GM10847 (cell line): ENCODE data around the gene EPB41L4B.

ENCODE experiments used
- POLR2A ChIP-seq: IDR thresholded peaks from 2 replicates; pipeline ENCODE4 v1.6.1; 2011; ENCODE audit not compliant: insufficient read length; ENCODE audit errors: extremely low read depth

EPB41L4B gene

DNA sequence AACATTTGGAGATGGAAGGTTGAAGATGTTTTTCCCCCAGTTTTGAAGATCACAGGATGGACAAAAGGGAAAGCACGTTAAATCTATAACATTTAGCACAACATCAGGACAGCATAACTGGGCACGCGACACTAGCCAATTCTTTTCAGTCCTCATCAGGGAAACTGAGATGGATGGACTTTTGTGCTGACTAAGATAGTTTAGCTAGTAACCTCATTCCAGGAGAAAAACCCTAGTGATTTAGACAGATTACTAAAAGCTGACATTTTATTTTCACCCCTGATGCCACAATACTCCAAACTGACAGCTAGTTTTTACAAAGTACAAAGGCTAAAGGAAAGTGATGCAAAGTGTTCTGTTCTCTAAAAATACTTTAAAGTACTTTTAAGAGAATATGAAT, 53.3 kb downstream of the EPB41L4B start:
- TF ChIP-seq POLR2A, result no peak

DNA sequence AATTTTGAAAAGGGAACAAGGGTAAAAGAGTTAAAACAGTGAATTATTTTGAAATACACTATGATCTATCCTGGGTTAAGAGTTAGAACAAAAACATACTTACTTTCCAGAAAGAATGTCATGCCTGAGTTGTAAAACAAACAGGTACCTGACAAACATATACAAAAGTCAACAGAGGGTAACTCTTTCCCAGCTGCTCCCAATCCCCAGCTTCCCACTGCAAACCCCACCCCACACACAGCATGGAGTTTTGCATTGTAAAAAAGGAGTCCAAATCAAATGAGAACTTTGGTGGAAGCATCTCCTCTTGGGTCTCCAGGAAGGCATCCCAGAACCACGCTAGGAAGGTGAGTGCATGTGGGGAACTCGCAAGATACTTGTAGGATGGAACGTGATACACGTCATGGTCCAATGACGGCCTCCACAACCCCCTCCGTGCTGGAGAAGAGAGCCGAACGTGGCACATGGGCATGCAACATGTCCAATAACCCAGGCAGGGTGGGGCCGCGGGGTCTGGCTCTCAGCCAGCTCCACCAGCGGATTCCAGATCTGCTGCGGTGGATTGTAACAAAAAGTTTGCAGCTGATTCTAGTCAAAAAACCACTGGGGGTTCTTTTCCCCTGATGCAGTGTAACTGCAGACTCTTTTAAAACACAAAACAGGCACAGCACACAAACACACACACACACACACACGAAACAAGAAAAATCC, 55.8 kb downstream of the EPB41L4B start:
- TF ChIP-seq POLR2A, result no peak

DNA sequence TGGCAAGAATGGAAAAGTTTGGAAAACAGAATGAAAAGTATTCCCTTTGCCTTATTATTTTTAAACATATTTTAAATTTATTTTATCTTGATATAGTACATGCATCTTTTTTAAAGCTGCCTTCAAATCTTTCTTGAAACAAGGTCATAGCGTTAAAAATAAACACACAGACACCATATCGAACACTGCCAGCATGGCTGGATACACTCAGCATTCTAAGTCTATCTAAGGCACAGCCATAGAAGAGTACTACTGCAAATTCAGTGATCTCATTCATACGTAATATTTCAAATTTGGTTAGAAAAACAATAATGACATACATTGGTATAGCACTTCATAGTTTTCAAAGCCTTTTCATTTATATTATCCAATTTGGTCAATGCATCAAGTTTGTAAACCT, 57.5 kb downstream of the EPB41L4B start:
- TF ChIP-seq POLR2A, result no peak

DNA sequence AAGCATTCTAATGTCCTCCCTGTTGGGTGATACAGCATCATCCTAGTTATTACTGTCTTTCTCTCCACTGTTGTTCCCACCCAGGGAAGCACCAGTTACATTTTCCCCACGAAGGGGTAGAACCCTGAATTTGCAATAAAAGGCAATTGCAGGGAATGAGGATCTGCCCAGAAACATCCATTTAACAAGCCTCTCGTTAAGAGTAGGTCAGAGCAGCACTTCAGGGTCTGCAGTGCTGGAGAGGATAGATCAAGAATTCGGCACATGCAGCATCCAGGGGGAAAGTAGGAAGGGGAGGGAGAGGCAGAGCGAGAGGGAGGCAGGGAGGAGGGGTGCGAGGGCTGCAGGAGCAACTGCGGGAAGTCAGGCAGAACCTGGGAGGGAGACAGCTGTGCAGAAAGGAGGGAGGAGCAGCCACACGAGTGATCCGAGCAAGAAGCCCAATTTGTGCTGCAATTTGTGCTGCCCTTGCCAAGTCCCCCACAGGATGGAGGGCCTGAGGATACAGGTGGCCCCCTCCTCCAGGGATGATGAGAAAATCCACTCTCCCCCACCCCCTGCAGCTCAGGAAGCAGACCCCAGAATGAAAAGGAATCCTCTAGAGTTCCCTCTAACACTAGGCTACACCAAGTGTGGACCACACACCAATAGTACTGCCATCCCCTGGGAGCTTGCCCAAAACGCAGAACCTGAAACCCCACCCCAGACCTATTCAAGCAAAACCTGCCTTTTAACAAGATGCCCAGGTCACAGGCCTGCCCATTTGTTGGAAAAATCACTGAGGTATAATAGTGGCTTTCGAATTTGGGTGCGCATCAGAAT, 62.2 kb downstream of the EPB41L4B start:
- no peak for TF ChIP-seq POLR2A

DNA sequence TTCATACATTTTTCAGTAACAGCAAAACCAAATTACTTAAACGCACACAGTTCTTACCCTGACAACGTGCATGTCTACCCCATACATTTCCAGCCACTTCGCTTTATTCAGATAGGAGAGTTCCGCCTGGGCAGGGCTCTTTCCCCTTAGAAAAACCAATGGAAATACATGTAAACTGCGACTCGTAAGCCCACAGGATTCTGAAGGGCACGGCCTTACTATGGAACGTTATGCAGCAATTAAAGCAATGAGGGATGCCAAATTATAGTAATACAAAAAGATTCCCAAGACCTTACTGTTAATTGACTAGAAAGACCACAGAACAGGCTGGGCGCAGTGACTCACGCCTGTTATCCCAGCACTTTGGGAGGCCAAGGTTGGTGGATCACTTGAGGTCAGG, 64.5 kb downstream of the EPB41L4B start:
- no peak for TF ChIP-seq POLR2A

DNA sequence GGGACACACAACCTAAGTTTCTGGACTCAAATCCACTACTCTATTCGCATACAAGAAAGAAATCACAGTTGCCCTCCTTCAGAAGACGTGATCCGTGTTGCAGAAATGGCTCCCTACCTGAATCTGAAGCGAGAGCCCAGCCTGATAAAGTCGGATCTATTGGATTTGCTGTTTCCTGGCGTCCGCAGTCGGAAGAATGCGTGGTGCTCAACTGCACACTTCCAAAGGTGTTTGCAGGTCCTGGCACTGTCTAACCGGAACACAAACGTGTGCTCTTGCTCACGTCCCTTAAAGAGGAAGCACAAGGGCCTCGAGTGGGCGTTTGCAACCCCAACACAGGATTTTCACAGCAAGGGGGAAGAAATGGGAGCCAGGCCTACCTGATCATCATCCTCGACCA, 65.5 kb downstream of the EPB41L4B start:
- no peak for TF ChIP-seq POLR2A

DNA sequence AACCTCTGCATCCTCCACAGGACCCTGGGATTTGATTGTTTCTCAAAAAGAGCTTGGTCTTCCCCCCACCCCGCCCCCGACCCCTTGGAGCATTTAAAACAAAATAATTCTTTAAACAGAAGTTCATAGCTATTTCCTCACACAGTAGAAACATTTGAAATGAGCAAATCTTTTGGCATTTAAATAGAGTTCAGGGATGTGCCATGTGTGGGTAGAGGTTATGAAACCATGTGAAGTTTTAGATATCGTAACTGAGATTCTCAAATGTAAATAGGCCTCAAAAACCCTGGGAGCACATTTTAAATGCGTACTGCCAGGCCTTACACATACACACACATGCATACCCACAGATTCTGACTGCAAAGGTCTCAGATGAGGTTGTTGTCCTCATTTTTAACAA, 66.5 kb downstream of the EPB41L4B start:
- TF ChIP-seq POLR2A, result no peak

DNA sequence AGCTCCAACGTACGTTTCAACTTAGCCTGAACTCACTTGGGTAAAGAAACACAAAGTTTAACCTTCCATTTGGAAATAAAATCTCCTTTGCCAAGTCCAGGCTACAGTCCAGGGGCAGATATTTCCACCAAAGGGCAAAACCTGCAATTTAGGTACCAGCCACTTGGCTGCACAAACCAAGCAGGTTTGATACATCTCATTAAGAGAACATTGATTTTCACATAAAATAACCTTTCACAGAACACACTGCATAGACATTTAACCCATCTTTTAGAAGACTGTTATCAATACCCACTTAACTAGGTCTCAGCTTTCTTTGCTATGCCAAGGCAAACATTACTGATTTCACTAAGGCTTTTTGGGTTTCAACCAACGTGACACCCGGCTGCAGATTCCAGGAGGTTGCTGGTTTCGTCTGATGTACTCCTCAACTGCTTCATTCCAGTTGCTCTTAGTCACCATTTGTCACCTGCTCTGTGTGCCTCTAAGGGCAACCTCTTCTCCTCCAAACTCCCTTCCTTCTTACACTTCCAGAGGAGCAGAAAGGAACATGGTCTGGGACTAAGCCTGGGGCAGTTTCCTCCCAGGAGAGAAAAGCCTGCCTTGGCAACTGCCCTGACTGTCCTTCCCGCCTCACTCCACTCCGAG, 67.1 kb downstream of the EPB41L4B start:
- TF ChIP-seq POLR2A, result no peak

DNA sequence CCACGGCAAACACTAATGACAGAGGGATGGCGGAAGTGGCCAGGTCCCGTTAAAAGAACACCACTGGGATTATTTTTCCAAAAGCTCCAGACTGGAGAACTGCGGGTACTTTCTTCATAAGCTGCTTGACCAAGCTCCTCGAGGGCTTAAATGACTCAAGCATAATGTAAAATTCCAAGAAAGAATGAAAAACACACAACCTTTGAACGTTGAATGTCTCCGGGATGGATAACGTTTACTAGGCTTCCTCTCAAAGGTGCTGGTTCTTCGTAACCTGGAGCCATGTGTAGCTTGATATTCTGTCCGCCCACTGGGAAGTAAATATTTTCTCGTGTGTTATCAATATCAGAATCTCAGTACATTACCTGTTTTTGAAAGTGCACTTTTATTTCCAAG, 67.6 kb downstream of the EPB41L4B start:
- no peak for TF ChIP-seq POLR2A

DNA sequence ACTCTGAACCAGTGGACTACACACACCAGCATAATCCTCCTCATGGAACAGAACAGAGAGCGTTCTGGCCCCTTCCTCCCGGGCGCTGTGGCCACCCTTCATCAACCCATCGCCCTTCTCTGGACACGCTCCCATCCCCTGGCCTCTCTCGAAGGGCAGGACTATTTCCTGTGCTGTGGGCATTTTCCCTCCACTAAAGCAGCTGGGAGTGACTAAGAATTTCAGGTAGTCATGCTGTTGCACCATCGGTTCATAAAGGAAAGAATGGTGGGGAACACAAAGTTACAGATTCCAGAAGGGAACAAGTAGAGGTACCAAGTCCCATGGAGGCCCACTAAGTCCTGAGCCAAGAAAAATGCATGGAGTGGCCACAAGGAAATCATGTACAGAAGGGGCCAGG, 68.6 kb downstream of the EPB41L4B start:
- TF ChIP-seq POLR2A, result no peak

DNA sequence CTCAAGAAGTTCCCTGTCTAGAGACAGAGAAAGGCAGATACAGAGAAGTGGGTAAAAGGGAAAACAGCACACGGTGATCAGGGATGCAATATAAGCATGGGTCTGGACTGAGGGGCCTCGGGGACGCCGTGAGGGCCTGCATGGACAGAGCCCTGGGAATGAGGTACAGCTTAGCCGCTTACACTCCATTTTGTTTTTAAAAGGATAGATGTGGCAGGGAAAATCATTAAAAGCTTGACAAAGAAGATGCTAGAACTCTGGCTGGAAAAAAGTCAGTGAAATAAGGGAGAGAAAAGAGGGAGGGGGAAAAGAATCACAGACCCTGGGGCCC, 69.1 kb downstream of the EPB41L4B start:
- no peak for TF ChIP-seq POLR2A

DNA sequence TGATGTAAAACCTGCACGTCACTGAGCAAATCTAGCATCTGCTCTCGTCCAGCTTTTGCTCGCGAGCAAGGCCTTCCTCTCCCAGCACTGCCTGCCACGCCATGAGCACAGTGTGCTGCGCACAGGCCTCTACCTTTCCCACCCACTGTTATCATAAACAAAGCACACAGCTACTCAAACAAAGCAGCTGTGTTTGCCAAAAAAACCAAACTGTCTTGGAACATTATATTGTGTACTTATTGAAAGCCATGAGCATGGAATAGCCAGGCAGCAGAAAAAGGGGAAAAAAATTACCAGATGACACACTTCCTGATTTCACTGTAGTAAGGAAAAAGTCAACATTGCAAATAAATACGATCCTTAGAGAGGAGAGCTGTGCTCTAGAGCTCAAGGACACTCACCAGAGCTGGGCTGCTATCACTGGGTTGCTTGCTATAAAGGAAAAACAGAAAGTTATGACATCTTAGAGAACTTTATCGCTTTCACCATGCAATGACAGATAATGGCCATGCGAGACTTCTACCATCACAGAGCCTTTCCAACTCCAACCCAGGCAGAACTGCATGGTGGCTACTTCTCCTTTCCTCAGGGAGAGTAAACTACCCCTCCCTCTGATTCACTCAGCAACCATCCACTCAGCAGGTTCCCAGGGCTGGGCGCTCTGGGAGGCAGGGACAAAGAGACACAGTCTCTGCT, 69.6 kb downstream of the EPB41L4B start:
- TF ChIP-seq POLR2A, result no peak

DNA sequence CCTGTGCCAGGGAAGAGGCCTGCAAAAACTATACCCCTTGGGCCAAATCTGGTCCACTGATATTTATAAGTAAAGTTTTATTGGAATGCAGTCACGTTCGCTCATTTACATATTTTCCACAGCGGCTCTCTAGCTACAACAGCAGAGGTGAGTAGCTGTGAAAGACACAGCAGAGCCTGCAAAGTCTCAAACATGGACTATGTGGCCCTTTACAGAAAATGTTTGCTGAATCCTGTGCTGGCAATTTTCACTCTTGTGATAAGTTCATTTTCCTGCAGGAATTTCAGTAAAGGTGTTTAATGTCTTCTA, 70.1 kb downstream of the EPB41L4B start:
- no peak for TF ChIP-seq POLR2A

DNA sequence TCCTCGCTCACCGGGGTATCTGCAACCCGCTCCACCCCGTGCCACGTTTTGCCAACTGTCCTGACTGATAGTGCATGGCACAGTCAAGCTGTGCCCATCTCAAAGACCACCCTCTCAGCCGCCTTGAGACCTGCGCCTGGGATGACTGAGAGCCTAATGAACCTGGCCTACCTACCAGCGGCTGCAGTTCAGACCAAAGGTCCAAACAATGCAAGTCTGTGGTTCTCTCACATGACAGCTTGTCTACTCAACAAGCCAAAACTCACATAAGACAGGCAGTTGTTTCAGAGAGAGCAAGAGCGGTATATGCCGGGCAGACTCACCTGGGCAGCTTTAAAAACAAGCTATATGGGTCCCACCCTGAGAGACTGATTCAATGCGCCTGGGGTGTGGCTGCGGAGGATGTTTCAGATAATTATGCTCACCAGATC, 70.5 kb downstream of the EPB41L4B start:
- no peak for TF ChIP-seq POLR2A

DNA sequence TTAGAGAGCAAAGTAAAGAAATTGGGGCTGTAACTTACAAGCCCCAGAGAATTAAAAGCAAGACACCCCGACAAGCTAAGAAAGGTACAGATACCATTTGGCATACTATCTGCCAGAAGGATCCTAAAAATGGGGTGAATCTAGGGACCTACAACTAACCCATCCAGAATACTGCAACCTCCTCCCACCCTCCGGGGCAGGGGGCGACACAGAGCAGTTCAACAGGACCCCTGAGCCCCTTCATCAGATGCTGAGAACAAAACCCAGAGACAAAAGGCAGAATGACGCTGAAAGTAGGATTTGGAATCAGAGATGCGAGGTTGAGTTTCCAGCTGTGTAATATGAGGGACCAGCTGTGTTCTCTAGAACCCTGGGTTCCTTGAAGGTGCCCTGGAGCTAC, 71.2 kb downstream of the EPB41L4B start:
- TF ChIP-seq POLR2A, result no peak

DNA sequence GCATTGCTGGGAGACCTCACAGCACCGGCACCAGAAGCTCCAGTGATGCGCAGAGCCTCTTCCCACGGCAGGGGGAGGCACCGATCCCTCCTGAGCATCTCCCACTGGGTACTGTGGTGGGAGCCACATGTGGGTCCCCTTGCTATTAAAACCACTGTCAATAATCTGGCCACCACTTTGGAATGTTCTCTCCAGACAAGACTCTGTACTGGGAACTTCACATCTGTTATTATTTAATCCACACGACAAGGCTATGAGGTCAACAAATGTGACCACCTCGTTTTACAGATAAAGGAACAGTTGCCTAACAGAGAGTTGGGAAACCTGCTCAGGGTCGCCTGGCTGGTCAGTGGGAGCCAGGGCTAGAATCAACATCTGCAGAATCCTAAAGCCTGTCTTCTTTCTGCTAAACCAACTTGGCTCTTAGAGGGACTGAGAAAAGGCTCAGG, 72.7 kb downstream of the EPB41L4B start:
- TF ChIP-seq POLR2A, result no peak
